T-helper 2 cell (primary cell): ENCODE results near the gene GPR160.
A peak's percentile ranks its signal among the peaks of the same experiment; 100 is the strongest.
"Not testable (repeated sequence)": the region's sequence is repeated elsewhere in the genome, so short reads cannot be mapped to it uniquely, and the experiment has no call there.

Experiments used
- DNase-seq, 5 experiments: peaks; one replicate each; pipeline versions ENCODE4 v3.0.0 to v3.0.0-alpha.2; 2012 to 2022

GPR160 gene

GRCh38 chr3:170114165-170114564 is 76.4 kb downstream of the GPR160 start:
- DNase-seq: not testable (repeated sequence)

- DNase-seq: no peak
Measured at GRCh38 chr3:170117134-170117533, 79.3 kb downstream of the GPR160 start.

GRCh38 chr3:170128259-170128976 is 90.6 kb downstream of the GPR160 start:
- peak in 1 of 5 experiments; percentile 23 for DNase-seq

GRCh38 chr3:170128977-170129431 is 91.2 kb downstream of the GPR160 start:
- peak in 1 of 5 experiments; percentile 16 for DNase-seq

- DNase-seq: no peak
Measured at GRCh38 chr3:170130532-170130931, 92.7 kb downstream of the GPR160 start.

GRCh38 chr3:170132335-170132734 is 94.5 kb downstream of the GPR160 start:
- DNase-seq: peak in 1 of 5 experiments; percentile 42
